HepG2 (cell line): ENCODE results near the gene SLC41A1. TPM values are rescaled to one million over a fixed set of nuclear protein-coding genes. Genes with fewer than 3 reads are reported as not detected.

Experiments used
- GATAD1 ChIP-seq: IDR thresholded peaks from 2 replicates; pipeline ENCODE4 v1.6.1; 2016; ENCODE audit warnings: missing genetic modification reagents, missing compliant biosample characterization
- HMGA1 ChIP-seq: sonication (generic); formaldehyde crosslinking; conservative IDR thresholded peaks from 2 replicates; pipeline ENCODE4 v1.4.0; 2020; ENCODE audit warnings: missing genetic modification reagents
- NFIC ChIP-seq: IDR thresholded peaks from 2 replicates; pipeline ENCODE4 v1.6.1; 2012; ENCODE audit warnings: mild to moderate bottlenecking, low read length, inconsistent platforms
- NR1H2 ChIP-seq: sonication (generic); formaldehyde crosslinking; IDR thresholded peaks from 2 replicates; pipeline ENCODE4 v1.8.1; 2022; ENCODE audit warnings: low read depth, missing genetic modification reagents, borderline replicate concordance
- ZNF251 ChIP-seq: sonication (generic); formaldehyde crosslinking; IDR thresholded peaks from 2 replicates; pipeline ENCODE4 v1.9.0; 2021; ENCODE audit warnings: mild to moderate bottlenecking, missing genetic modification reagents
- ZNF335 ChIP-seq: sonication (generic); formaldehyde crosslinking; IDR thresholded peaks from 2 replicates; pipeline ENCODE4 v1.4.0; 2020; ENCODE audit warnings: missing genetic modification reagents
- ZNF44 ChIP-seq: sonication (generic); formaldehyde crosslinking; IDR thresholded peaks from 2 replicates; pipeline ENCODE4 v1.5.1; 2020; ENCODE audit warnings: mild to moderate bottlenecking, missing genetic modification reagents
- ZNF776 ChIP-seq: sonication (generic); formaldehyde crosslinking; IDR thresholded peaks from 2 replicates; pipeline ENCODE4 v1.4.0; 2020; ENCODE audit warnings: mild to moderate bottlenecking, missing genetic modification reagents
- polyA plus RNA-seq, 8 experiments: library from polyadenylated mRNA; depleted of rRNA in 3 of 8; stranded (reverse) in 7 of 8; unstranded in 1 of 8; fragments of >200 nt; fragmentation: Illumina TruSeq in 4 of 8; extraction: Trizol in 4 of 8; gene quantifications; 2 replicates each; pipeline versions ENCODE4 v1.2.1 to v1.2.3, GENCODE V29; 2011 to 2016; ENCODE audit warnings: low read depth in 4 of 8, missing spikeins in 1 of 8, mixed read lengths in 1 of 8; ENCODE audit not compliant: insufficient read depth in 1 of 8
- total RNA-seq, 5 experiments: library from RNA; depleted of rRNA; stranded (reverse); fragments of >200 nt; fragmentation: Illumina TruSeq; extraction: Trizol; gene quantifications; 2 replicates each; pipeline ENCODE4 v1.2.3, GENCODE V29; 2016; ENCODE audit warnings: low read depth in 1 of 5
- TF ChIP-seq, protein P1 (sequence below): sonication (generic); formaldehyde crosslinking; IDR thresholded peaks from 2 replicates; pipeline ENCODE4 v1.4.0; 2020; ENCODE audit warnings: missing genetic modification reagents, borderline replicate concordance
- TF ChIP-seq, protein P2 (sequence below): sonication (generic); formaldehyde crosslinking; IDR thresholded peaks from 2 replicates; pipeline ENCODE4 v1.4.0; 2020; ENCODE audit warnings: low read depth, mild to moderate bottlenecking, missing genetic modification reagents
- TF ChIP-seq, protein P3 (sequence below): sonication (generic); formaldehyde crosslinking; IDR thresholded peaks from 2 replicates; pipeline ENCODE4 v1.8.0; 2022; ENCODE audit warnings: missing genetic modification reagents, mild to moderate bottlenecking, moderate library complexity, borderline replicate concordance
- TF ChIP-seq, protein P4 (sequence below): sonication (generic); formaldehyde crosslinking; IDR thresholded peaks from 2 replicates; pipeline ENCODE4 v1.5.0; 2020; ENCODE audit warnings: mild to moderate bottlenecking, missing genetic modification reagents
- TF ChIP-seq, protein P5 (sequence below): sonication (generic); formaldehyde crosslinking; IDR thresholded peaks from 2 replicates; pipeline ENCODE4 v1.8.0; 2023; ENCODE audit warnings: mild to moderate bottlenecking, missing genetic modification reagents

Gene SLC41A1
- total and polyA plus RNA-seq, 2 of the 13 experiments (the other 11 are each of a cell fraction or from before 2014, with no cell fraction given), result 2.2 to 4.6 TPM

- TF ChIP-seq ZNF776 (CRISPR knock-in tag) (peak; percentile 71; the same call in 1 of the 2 replicates), ZNF251 (CRISPR knock-in tag) (no peak), GATAD1 (CRISPR knock-in tag) (peak; percentile 68), NFIC (no peak), NR1H2 (CRISPR knock-in tag) (no peak), HMGA1 (CRISPR knock-in tag) (no peak), ZNF44 (CRISPR knock-in tag) (no peak), ZNF335 (peak; percentile 69)
- TF ChIP-seq, protein P1, sequence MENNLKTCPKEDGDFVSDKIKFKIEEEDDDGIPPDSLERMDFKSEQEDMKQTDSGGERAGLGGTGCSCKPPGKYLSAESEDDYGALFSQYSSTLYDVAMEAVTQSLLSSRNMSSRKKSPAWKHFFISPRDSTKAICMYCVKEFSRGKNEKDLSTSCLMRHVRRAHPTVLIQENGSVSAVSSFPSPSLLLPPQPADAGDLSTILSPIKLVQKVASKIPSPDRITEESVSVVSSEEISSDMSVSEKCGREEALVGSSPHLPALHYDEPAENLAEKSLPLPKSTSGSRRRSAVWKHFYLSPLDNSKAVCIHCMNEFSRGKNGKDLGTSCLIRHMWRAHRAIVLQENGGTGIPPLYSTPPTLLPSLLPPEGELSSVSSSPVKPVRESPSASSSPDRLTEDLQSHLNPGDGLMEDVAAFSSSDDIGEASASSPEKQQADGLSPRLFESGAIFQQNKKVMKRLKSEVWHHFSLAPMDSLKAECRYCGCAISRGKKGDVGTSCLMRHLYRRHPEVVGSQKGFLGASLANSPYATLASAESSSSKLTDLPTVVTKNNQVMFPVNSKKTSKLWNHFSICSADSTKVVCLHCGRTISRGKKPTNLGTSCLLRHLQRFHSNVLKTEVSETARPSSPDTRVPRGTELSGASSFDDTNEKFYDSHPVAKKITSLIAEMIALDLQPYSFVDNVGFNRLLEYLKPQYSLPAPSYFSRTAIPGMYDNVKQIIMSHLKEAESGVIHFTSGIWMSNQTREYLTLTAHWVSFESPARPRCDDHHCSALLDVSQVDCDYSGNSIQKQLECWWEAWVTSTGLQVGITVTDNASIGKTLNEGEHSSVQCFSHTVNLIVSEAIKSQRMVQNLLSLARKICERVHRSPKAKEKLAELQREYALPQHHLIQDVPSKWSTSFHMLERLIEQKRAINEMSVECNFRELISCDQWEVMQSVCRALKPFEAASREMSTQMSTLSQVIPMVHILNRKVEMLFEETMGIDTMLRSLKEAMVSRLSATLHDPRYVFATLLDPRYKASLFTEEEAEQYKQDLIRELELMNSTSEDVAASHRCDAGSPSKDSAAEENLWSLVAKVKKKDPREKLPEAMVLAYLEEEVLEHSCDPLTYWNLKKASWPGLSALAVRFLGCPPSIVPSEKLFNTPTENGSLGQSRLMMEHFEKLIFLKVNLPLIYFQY (CRISPR knock-in tag), result peak; percentile 88
- TF ChIP-seq, protein P2, sequence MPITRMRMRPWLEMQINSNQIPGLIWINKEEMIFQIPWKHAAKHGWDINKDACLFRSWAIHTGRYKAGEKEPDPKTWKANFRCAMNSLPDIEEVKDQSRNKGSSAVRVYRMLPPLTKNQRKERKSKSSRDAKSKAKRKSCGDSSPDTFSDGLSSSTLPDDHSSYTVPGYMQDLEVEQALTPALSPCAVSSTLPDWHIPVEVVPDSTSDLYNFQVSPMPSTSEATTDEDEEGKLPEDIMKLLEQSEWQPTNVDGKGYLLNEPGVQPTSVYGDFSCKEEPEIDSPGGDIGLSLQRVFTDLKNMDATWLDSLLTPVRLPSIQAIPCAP (CRISPR knock-in tag), result no peak
- TF ChIP-seq, protein P3, sequence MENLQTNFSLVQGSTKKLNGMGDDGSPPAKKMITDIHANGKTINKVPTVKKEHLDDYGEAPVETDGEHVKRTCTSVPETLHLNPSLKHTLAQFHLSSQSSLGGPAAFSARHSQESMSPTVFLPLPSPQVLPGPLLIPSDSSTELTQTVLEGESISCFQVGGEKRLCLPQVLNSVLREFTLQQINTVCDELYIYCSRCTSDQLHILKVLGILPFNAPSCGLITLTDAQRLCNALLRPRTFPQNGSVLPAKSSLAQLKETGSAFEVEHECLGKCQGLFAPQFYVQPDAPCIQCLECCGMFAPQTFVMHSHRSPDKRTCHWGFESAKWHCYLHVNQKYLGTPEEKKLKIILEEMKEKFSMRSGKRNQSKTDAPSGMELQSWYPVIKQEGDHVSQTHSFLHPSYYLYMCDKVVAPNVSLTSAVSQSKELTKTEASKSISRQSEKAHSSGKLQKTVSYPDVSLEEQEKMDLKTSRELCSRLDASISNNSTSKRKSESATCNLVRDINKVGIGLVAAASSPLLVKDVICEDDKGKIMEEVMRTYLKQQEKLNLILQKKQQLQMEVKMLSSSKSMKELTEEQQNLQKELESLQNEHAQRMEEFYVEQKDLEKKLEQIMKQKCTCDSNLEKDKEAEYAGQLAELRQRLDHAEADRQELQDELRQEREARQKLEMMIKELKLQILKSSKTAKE (CRISPR knock-in tag), result peak; percentile 75
- TF ChIP-seq, protein P4, sequence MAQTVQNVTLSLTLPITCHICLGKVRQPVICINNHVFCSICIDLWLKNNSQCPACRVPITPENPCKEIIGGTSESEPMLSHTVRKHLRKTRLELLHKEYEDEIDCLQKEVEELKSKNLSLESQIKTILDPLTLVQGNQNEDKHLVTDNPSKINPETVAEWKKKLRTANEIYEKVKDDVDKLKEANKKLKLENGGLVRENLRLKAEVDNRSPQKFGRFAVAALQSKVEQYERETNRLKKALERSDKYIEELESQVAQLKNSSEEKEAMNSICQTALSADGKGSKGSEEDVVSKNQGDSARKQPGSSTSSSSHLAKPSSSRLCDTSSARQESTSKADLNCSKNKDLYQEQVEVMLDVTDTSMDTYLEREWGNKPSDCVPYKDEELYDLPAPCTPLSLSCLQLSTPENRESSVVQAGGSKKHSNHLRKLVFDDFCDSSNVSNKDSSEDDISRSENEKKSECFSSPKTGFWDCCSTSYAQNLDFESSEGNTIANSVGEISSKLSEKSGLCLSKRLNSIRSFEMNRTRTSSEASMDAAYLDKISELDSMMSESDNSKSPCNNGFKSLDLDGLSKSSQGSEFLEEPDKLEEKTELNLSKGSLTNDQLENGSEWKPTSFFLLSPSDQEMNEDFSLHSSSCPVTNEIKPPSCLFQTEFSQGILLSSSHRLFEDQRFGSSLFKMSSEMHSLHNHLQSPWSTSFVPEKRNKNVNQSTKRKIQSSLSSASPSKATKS (CRISPR knock-in tag), result no peak
- TF ChIP-seq, protein P5, sequence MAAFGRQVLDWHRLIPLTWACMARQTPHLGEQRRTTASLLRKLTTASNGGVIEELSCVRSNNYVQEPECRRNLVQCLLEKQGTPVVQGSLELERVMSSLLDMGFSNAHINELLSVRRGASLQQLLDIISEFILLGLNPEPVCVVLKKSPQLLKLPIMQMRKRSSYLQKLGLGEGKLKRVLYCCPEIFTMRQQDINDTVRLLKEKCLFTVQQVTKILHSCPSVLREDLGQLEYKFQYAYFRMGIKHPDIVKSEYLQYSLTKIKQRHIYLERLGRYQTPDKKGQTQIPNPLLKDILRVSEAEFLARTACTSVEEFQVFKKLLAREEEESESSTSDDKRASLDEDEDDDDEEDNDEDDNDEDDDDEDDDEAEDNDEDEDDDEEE, result no peak
These were observed 63.5 kb downstream of the SLC41A1 start (continued) for GRCh38 chr1:205749234-205750137.
